A549 (cell line): ENCODE measurements around the gene DMRTB1.

Source experiments
- CHD2 ChIP-seq: fragments of 150-350 bp; IDR thresholded peaks from 2 replicates; pipeline ENCODE4 v1.6.1; 2014; ENCODE audit warnings: low read length; ENCODE audit not compliant: partially characterized antibody
- EHF ChIP-seq: fragments of 250-450 bp; sonication (Bioruptor Pico); IDR thresholded peaks from 2 replicates; pipeline ENCODE4 v1.5.0; 2020; ENCODE audit warnings: mild to moderate bottlenecking
- EP300 ChIP-seq, 2 experiments: fragments of >200 bp; sonication (Bioruptor Twin); formaldehyde crosslinking; IDR thresholded peaks; 2 replicates in 1 of 2; 3 replicates in 1 of 2; pipeline ENCODE4 v1.6.1; 2016 to 2017
- NR3C1 ChIP-seq: fragments of >200 bp; sonication (Bioruptor Twin); formaldehyde crosslinking; IDR thresholded peaks from 3 replicates; pipeline ENCODE4 v1.6.1; 2017
- POLR2A ChIP-seq: IDR thresholded peaks from 2 replicates; pipeline ENCODE4 v1.6.1; 2012; ENCODE audit warnings: mild to moderate bottlenecking, low read length
- RCOR1 ChIP-seq: fragments of 150-350 bp; IDR thresholded peaks from 2 replicates; pipeline ENCODE4 v1.6.1; 2014; ENCODE audit warnings: antibody characterized with exemption, low read length, low read depth
- SREBF2 ChIP-seq: fragments of 450-650 bp; IDR thresholded peaks from 2 replicates; pipeline ENCODE4 v1.6.1; 2014; ENCODE audit warnings: mild to moderate bottlenecking, moderate library complexity
- ZFP36 ChIP-seq: fragments of 450-650 bp; IDR thresholded peaks from 2 replicates; pipeline ENCODE4 v1.6.1; 2014; ENCODE audit warnings: borderline replicate concordance; ENCODE audit not compliant: partially characterized antibody
- TF ChIP-seq, protein P1 (sequence below): fragments of >200 bp; sonication (Bioruptor Twin); formaldehyde crosslinking; IDR thresholded peaks from 3 replicates; pipeline ENCODE4 v1.5.1; 2016
- TF ChIP-seq, protein P2 (sequence below): fragments of 200-600 bp; sonication (generic); IDR thresholded peaks from 2 replicates; pipeline ENCODE4 v1.6.1; 2016; ENCODE audit warnings: antibody characterized with exemption, mild to moderate bottlenecking, moderate library complexity

DNA sequence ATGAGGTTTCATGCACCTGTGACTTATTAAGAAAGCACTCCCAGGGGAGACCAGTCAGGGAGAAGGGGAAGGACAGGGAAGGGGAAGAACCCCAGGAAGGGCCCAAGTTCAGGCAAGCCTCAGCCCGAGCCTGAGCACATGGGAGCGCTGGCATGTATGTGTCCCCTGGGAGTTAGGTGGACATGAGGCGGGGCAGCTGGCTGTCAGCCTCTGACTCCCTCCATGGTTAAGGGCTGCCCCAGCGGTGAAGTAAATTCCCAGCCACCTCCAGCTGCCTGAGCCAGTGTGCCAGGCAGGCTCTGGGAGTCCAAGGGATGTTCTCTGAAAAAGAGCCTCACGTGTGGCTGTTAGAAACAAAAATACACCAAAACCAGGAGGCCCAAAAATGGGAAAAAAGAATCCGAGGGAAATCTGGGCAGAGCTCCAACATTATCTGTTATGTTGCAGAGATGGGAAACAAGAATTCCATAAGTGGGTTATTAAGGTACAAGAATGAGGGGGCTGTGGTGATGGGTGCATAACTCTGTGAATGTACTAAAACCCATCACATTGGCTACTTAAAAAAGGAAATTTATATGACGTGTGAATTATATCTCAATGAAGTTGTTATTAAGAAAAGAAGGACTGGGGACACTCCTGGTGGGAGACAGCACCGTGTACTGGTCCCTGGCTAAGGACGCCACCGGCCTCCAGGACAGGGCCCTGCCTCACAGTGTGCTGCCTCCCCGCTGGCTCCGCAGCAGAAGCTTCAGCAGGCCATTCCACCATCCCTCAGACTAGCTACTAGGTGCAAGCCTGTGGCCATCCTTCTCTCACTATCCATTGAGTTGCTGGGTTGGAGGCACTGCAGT is 18.7 kb downstream of the DMRTB1 start:
- TF ChIP-seq CHD2 (no peak), RCOR1 (no peak), NR3C1 (no peak), ZFP36 (no peak), SREBF2 (no peak), POLR2A (no peak), EHF (no peak), EP300 (IDR thresholded peaks at IDR 0.05) (no peak)
- TF ChIP-seq, protein P1, sequence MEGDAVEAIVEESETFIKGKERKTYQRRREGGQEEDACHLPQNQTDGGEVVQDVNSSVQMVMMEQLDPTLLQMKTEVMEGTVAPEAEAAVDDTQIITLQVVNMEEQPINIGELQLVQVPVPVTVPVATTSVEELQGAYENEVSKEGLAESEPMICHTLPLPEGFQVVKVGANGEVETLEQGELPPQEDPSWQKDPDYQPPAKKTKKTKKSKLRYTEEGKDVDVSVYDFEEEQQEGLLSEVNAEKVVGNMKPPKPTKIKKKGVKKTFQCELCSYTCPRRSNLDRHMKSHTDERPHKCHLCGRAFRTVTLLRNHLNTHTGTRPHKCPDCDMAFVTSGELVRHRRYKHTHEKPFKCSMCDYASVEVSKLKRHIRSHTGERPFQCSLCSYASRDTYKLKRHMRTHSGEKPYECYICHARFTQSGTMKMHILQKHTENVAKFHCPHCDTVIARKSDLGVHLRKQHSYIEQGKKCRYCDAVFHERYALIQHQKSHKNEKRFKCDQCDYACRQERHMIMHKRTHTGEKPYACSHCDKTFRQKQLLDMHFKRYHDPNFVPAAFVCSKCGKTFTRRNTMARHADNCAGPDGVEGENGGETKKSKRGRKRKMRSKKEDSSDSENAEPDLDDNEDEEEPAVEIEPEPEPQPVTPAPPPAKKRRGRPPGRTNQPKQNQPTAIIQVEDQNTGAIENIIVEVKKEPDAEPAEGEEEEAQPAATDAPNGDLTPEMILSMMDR: no peak
- TF ChIP-seq, protein P2, sequence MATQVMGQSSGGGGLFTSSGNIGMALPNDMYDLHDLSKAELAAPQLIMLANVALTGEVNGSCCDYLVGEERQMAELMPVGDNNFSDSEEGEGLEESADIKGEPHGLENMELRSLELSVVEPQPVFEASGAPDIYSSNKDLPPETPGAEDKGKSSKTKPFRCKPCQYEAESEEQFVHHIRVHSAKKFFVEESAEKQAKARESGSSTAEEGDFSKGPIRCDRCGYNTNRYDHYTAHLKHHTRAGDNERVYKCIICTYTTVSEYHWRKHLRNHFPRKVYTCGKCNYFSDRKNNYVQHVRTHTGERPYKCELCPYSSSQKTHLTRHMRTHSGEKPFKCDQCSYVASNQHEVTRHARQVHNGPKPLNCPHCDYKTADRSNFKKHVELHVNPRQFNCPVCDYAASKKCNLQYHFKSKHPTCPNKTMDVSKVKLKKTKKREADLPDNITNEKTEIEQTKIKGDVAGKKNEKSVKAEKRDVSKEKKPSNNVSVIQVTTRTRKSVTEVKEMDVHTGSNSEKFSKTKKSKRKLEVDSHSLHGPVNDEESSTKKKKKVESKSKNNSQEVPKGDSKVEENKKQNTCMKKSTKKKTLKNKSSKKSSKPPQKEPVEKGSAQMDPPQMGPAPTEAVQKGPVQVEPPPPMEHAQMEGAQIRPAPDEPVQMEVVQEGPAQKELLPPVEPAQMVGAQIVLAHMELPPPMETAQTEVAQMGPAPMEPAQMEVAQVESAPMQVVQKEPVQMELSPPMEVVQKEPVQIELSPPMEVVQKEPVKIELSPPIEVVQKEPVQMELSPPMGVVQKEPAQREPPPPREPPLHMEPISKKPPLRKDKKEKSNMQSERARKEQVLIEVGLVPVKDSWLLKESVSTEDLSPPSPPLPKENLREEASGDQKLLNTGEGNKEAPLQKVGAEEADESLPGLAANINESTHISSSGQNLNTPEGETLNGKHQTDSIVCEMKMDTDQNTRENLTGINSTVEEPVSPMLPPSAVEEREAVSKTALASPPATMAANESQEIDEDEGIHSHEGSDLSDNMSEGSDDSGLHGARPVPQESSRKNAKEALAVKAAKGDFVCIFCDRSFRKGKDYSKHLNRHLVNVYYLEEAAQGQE: no peak
